ENCODE results near the gene PPDPF. TPM values are rescaled to one million over a fixed set of nuclear protein-coding genes. Genes with fewer than 3 reads are reported as not detected.

PPDPF gene
- total and polyA plus RNA-seq, 4 donors, result 36.9 to 545 (median 474) TPM

- Histone ChIP-seq H3K9ac (ENCODE audit: insufficient read depth in 1 of 2, low read length in 2 of 2) (no peak overlapping the region), H3K36me3 (ENCODE audit: control insufficient read depth in 4 of 4, insufficient read depth in 4 of 4, low read length in 4 of 4) (peaks cover 0 to 22% (median 14%) of the 10 kb centered on the region in 4 donors), H3K4me3 (no peak overlapping the region), H3K4me1 (ENCODE audit: control insufficient read depth in 5 of 5, insufficient read depth in 5 of 5, low read length in 5 of 5) (peaks cover 0 to 21% (median 7%) of the 10 kb centered on the region in 5 donors), H3K27ac (ENCODE audit: low read depth in 1 of 2, low read length in 1 of 2) (no peak overlapping the region), H3K9me3 (ENCODE audit: control insufficient read depth in 4 of 4, insufficient read depth in 3 of 4, low read length in 3 of 4) (peaks cover 0 to 5% (median 0%) of the 10 kb centered on the region in 4 donors), H3K27me3 (ENCODE audit: control insufficient read depth in 3 of 3, insufficient read depth in 3 of 3, low read length in 2 of 3) (no peaks in the 10 kb centered on the region)
- ATAC-seq (ENCODE audit: insufficient read depth, low FRiP score) (no peak), DNase-seq (no peak)
- WGBS, 2 donors, result 73 to 75% methylated on average over 3 of the region's 3 CpGs
- TF ChIP-seq, protein P1, sequence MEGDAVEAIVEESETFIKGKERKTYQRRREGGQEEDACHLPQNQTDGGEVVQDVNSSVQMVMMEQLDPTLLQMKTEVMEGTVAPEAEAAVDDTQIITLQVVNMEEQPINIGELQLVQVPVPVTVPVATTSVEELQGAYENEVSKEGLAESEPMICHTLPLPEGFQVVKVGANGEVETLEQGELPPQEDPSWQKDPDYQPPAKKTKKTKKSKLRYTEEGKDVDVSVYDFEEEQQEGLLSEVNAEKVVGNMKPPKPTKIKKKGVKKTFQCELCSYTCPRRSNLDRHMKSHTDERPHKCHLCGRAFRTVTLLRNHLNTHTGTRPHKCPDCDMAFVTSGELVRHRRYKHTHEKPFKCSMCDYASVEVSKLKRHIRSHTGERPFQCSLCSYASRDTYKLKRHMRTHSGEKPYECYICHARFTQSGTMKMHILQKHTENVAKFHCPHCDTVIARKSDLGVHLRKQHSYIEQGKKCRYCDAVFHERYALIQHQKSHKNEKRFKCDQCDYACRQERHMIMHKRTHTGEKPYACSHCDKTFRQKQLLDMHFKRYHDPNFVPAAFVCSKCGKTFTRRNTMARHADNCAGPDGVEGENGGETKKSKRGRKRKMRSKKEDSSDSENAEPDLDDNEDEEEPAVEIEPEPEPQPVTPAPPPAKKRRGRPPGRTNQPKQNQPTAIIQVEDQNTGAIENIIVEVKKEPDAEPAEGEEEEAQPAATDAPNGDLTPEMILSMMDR (IDR thresholded peaks at IDR 0.05; ENCODE audit: control extremely low read depth, extremely low read depth), result no peak
Observed at GRCh38 chr20:63525185-63525584, 4.6 kb downstream of the PPDPF start.

DNA sequence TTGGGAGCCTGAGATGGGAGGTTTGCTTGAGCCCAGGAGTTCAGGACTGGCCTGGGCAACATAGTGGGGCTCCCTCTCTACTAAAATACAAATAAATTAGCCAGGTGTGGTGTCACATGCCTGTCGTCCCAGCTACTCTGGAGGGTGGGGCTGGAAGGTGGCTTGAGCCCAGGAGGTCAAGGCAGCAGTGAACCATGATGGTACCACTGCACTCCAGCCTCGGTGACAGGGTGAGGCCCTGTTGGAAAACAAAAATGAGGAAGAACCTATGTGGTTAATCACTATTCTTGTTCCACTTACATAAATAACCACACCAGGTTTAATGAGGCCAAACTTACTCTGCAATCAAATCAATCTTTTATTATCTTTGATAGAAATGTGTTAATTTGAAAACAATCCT, 5.4 kb downstream of the PPDPF start:
- ATAC-seq (ENCODE audit: insufficient read depth, low FRiP score) (no peak), DNase-seq (peak in 1 of 3 donors; percentile 16)
- Histone ChIP-seq H3K9me3 (ENCODE audit: control insufficient read depth in 4 of 4, insufficient read depth in 3 of 4, low read length in 3 of 4) (peaks cover 0 to 5% (median 0%) of the 10 kb centered on the region in 4 donors), H3K4me1 (ENCODE audit: control insufficient read depth in 5 of 5, insufficient read depth in 5 of 5, low read length in 5 of 5) (peaks cover 0 to 21% (median 7%) of the 10 kb centered on the region in 5 donors), H3K9ac (ENCODE audit: insufficient read depth in 1 of 2, low read length in 2 of 2) (no peak overlapping the region), H3K36me3 (ENCODE audit: control insufficient read depth in 4 of 4, insufficient read depth in 4 of 4, low read length in 4 of 4) (peaks cover 0 to 22% (median 14%) of the 10 kb centered on the region in 4 donors), H3K27me3 (ENCODE audit: control insufficient read depth in 3 of 3, insufficient read depth in 3 of 3, low read length in 2 of 3) (no peaks in the 10 kb centered on the region), H3K4me3 (no peak overlapping the region), H3K27ac (ENCODE audit: low read depth in 1 of 2, low read length in 1 of 2) (no peak overlapping the region)
- 10 to 25% methylated on average over 2 of the region's 2 CpGs for WGBS, 2 donors
- TF ChIP-seq, protein P1 (IDR thresholded peaks at IDR 0.05; ENCODE audit: control extremely low read depth, extremely low read depth), result no peak

GRCh38 chr20:63527184-63527583, 6.6 kb downstream of the PPDPF start:
- H3K27me3 ChIP-seq (ENCODE audit: control insufficient read depth in 3 of 3, insufficient read depth in 3 of 3, low read length in 2 of 3), result peaks cover 0 to 4% (median 3%) of the 10 kb centered on the region in 3 donors
- no peak overlapping the region for H3K4me3 ChIP-seq
- TF ChIP-seq, protein P1 (IDR thresholded peaks at IDR 0.05; ENCODE audit: control extremely low read depth, extremely low read depth), result no peak
- ATAC-seq (ENCODE audit: insufficient read depth, low FRiP score) (no peak), DNase-seq (peak in 1 of 3 donors; percentile 12)
- peaks cover 0 to 12% (median 10%) of the 10 kb centered on the region in 4 donors for H3K36me3 ChIP-seq (ENCODE audit: control insufficient read depth in 4 of 4, insufficient read depth in 4 of 4, low read length in 4 of 4)
- peaks cover 0 to 5% (median 0%) of the 10 kb centered on the region in 4 donors for H3K9me3 ChIP-seq (ENCODE audit: control insufficient read depth in 4 of 4, insufficient read depth in 3 of 4, low read length in 3 of 4)
- H3K9ac ChIP-seq (ENCODE audit: insufficient read depth in 1 of 2, low read length in 2 of 2), result no peak overlapping the region
- no peak overlapping the region for H3K27ac ChIP-seq (ENCODE audit: low read depth in 1 of 2, low read length in 1 of 2)
- 86 to 90% methylated on average over 9 of the region's 9 CpGs for WGBS, 2 donors
- peaks cover 0 to 13% (median 4%) of the 10 kb centered on the region in 5 donors for H3K4me1 ChIP-seq (ENCODE audit: control insufficient read depth in 5 of 5, insufficient read depth in 5 of 5, low read length in 5 of 5)

Data from lung (tissue), 12 donors.